ENCODE results near the gene TECPR1.

The TECPR1 gene

DNA sequence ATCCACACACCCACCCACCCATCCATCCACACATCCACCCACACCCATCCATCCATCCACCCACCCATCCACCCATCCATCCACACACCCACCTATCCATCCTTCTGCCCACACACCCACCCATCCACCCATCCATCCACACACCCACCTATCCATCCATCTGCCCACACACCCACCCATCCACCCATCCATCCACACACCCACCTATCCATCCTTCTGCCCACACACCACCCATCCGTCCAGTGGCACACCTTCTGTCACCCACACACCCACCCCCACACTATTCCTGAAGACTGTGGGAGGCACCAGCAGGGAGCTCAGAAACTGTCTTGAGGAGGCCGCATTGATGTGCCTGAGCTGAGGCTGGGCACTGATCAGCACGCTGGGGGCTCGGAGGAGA is 9.1 kb downstream of the TECPR1 start:
- no peak for DNase-seq (ENCODE audit: low spot score)

DNA sequence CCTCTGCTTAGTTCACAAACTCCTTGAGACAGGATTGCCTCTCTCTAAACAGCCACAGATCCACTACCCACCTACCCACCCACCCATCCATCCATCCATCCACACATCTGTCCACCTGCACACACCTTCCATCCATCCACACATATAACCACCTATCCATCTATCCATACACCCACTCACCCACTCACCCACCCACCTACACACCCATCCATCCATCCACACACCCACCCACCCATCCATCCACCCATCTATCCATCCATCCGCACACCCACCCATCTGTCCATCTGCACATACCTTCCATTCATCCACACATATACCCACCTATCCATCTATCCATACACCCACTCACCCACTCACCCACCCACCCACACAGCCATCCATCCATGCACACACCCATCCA is 9.7 kb downstream of the TECPR1 start:
- no peak for DNase-seq (ENCODE audit: low spot score)

DNA sequence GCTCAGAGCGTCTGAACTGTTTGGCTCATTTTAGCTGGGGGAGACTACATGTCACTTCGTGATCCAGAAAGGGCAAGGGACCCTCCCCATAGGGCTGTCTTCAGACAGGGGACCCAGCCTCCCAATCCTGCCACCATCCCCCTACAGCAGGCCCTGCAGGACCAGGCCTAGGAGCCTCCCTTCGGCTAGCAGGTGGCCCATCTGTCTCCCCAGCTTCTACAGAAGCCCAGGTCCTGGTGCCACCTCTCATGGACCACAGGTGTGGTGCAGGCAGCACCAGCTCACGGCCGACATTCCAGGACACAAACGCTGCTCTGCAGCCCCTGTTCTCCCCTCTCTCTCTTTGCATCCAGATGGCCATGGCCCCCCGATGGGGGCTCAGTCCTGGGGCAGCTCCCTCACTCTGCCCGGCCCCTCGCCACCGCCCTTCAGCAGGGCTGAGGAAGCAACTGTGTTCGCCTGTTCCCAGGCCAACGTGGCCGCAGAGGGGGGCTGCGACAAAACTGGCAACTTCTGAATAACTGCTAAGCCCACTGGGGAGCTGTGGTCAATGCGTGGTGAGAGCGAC is 10.3 kb downstream of the TECPR1 start:
- DNase-seq (ENCODE audit: low spot score) = no peak

DNA sequence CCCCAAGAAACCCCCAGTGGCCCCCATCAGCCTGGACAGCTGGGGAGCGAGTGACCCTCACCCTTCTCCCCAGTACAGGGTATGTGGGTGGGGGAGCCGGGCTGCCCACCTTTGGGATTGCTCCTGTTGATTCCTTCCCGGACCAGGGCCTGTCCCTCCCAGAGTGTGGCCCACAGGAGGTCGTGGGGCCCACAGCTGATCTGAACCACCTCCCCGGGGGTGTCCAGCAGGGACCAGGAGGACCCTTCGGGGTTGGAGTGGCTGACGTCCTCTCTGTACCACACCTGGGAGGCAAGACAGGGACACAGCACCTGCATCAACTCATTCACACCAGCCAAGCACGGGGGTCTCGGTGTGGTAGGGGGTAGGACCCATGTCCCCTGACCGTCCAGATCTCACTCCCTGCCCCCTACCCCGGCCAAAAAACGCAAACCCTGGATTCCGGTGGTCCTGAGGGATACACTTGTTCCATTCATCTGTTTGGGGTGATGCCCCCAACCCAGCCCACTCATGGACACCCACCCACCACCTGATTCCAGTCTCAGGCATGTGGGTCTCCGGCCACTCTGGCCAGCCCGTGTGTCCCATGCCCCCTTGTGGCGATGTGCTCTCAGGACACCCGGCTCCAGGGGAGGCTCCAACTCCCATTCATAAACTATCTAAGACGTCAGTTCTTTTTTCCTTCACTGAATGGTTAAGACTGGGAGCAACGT is 10.9 kb downstream of the TECPR1 start:
- DNase-seq (ENCODE audit: low spot score) = no peak

DNA sequence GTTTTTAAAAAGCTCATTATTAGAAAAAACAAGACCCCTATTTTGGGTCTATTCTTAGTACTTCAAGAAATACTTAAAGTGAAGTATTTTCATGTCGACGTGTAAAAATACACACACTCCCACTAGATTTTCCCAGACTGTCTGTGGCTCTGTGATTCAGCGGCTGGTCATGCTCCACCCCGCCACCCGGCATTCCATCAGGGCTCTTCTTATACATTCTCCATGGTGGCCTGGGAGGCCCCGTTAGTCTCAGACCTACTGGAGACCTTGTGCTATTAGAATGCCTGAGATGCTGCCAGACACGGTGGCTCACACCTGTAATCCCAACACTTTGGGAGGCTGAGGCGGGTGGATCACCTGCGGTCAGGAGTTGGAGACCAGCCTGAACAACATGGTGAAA is 13.1 kb downstream of the TECPR1 start:
- DNase-seq (ENCODE audit: low spot score) = no peak

DNA sequence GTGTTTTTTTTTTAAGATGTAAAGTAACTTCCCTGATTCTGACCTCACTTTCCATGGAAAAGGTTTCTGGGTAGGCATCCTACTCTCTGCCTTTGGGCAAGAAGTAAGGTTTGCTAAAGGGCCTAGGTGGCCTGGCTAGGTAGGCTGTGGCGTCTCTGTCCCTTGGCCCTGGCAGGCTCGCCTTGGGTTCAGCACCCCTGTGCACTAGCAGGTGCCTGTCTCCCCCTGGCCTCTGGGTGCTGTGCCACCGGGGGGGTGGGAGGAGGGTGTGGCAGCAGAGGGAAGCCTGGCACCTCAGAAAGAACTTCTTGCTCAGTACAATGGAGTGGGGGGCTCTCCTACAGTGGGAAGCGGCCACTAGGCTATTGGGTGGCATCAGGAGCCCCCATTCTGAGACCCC is 14.0 kb downstream of the TECPR1 start:
- DNase-seq (ENCODE audit: low spot score) = no peak

DNA sequence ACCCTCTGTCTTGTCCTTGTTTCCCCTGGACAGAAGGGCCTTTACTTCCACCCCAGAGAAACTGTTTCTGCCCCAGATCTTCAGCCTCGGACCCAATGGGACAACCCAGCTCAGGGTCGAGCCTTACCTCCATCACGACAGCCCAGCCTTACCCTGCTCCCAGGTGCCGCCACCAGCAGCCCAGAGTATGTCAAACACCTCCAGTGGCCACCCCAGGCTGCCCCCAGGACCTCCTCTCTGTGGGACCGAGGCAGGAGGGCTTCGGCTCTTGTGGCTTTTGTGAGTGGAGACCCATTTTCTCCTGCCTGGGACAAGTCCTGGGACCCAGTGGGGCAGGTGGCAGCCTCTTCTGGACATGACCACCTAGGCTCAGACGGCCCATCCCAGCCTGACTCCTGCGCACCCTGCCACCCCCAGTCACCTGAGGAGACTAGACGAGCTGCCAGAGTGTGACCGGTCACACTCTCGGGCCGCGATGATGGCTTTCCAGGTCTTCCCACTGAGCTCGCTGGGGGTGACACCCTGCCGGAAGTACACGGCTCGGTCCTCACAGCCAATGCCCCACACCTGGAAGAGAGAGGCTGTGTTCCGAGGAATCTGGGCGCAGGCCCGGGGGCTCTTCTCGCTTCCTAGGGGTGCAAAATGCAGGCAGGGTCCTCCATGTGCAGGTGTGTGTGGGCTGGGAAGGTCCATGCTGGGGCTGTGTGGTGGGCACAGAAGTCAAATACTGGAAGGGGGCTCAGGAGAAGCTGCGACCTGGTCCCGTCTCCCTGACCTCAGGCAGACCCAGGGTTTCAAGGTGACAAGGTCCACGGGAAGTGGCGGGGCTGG is 15.5 kb downstream of the TECPR1 start:
- no peak for DNase-seq (ENCODE audit: low spot score)

DNA sequence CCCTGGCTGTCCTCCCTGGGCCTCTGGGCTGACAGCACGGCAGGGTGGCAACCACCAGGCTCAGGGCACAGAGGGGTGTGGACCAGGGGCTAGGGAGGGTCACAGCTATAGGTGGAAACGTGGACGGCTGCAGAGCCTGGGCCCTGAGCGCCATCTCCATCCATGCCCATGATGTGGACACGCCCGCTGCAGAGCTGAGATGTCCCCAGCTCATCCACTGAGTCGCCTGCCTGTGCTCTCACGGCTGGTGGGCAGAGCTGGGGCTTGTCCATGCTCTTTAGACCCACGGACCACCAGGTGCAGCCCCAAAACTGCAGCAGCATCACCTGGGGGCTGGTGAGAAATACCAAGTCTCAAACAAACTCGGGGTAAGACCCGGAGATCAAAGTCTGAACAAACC is 16.1 kb downstream of the TECPR1 start:
- DNase-seq (ENCODE audit: low spot score) = no peak

DNA sequence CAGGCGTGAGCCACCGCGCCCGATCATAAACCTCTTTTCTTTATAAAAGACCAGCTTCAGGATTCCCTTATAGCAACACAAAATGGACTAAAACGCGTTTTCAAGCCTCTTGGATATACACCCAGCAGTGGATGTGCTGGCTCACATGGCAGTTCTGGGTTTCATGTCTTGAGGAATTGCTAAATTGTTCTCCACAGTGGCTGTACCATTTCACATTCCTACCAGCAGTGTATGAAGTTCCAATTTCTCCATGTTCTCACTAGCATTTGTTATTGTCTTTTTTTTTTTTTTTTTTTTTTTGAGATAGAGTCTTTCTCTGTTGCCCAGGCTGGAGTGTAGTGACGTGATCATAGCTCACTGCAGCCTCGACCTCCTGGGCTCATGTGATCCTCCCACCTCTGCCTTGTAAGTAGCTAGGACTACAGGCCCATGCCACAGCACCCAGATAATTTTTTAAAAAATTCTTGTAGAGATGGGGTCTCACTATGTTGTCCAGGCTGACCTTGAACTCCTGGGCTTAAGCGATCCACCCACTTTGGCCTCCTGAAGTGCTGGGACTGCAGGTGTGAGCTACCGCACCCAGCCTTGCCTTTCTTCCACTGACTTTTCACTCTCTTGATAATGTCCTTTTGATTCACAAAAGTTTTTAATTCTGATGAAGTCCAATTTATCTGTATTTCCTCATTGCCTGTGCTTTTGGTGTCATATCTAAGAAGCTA is 17.4 kb downstream of the TECPR1 start:
- no peak for DNase-seq (ENCODE audit: low spot score)

DNA sequence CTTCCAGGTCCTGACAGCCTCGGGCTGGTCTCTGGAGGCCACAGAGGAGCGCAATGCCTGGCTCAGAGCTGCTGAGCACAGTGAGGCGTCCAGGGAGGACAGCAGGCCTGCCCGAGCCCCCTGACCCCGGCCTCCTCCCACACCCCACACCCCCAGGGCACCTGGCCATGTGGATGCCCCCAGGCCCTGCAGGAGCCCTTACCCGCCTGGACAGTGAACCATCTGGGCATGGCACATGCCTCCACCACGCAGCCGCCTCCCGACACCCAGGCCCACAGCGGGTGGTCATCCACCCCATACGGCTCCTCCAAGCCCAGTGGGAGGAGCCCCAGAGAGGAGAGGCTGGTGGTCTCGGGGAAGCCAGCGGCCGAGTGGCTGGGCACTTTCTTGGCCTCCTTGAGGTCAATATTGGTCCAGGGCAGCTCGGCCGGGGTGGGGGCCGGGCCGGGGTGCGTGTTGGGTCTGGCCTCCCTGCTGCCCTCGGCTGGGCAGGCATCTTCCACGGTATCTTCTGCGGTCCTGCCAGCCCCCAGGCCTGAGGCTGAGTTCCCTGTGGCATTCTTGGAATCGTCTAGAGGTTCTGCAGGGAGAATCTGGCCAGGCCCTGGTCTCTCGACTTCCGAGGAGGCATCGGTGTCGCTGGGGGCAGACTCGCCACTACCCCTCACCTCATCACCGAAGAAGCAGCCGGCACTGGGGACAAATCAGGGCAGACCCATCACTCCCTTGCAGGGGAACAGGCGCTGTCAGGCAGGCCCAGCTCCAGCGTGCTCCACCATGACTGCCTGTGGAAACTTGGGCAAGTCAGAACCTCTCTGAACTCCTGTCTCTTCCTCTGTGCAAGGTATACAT is 18.6 kb downstream of the TECPR1 start:
- DNase-seq (ENCODE audit: low spot score) = no peak

DNA sequence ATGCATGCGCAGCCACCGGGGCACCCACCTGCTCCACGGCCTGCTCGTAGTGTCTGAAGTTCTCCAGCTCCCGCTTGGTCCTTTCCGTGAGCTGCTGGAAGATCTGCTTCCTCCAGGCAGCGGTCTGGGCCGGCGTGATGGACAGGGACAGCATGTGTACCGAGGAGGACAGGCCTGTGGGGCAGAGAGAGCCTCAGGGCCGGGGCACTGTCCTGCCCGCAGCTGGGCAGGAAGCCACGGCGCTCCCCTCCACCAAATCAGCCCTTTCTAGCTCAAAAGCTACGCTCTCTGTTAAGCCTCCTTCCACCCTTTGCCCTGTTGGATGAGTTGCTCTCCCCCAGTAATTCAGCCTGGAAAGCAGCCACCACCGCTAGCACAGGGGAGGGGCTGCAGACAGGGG is 19.2 kb downstream of the TECPR1 start:
- DNase-seq (ENCODE audit: low spot score) = no peak

DNA sequence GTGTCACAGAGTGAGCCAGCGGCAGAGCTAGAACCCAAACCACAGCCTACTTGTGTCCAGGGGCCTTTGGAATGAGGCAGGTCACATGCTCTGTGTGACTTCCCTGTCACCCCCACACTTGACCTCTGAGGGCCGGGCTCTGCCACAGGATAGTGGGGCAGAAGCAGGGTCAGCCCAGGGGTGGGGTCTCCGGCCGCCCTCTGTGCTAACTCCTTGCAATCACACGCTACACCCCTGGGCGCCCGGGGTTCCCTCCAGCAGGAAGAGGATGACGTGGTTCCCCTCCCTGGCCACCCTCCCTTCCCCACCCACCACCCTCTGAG is 19.8 kb downstream of the TECPR1 start:
- DNase-seq (ENCODE audit: low spot score) = no peak

DNA sequence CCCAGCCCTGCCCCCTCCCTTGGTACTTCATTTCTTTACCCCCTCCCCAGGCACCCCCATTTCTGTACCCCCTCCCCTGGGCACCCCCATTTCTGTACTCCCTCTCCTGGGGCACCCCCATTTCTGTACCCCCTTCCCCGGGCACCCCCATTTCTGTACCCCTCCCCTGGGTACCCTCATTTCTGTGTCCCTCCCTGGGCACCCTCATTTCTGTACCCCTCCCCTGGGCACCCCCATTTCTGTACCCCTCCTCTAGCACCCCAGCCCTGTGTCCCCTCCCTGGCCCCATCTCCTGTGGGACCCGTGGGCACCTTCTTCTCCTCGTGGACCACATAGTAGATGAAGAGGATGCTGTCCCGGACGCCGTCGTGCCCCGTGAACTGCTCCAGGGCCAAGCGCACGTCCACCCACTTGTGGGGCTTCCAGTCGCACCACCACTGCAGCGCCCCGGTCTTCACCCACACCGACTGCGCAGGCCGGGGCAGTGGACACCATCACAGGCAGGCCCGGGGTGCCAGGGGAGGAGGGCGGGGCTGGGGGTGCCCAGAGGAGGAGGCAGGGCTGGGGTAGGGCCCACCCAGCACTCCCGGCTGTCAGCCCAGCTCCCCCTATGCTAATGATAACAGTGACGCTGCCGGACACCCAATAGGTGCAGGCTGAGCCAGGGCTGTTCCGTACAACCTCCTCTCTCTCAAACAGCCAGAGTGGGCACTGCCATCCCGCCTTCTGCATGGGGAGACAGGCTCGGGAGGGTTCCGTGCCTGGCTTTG is 20.4 kb downstream of the TECPR1 start:
- DNase-seq (ENCODE audit: low spot score) = no peak

DNA sequence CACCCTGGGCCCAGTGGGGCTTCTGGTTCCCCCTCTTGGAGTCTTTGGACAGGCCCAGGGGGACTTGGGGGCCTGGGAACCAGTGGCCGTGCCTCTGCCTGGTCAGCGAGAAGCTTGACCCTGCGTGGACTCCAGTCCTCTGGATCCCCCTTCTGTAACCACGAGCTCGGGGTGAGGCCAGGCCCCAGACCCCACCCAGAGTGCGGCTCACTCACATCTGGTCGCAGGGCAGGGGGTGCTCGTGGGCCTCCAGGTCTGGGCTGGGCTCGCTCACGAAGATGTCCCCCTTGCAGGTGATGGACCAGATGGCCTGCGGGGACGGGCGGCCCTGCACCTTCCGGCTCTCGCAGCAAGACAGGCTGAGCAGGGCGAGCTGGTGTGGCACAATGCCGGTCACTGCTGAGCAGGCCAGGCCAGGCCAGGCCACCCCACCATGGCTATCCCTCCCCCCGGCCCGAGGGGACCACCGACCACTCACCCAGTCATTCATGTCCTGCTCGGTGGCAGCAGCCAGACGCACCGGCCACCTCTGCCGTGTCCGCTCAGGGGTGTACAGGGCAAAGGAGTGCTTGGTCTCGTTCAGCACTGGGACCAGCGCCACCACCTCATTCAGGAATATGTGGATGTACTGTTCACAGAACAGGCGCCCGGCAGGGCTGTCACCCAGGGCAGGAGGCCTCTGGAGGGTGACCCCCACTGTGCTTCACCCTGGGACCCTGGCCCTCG is 21.1 kb downstream of the TECPR1 start:
- no peak for DNase-seq (ENCODE audit: low spot score)

DNA sequence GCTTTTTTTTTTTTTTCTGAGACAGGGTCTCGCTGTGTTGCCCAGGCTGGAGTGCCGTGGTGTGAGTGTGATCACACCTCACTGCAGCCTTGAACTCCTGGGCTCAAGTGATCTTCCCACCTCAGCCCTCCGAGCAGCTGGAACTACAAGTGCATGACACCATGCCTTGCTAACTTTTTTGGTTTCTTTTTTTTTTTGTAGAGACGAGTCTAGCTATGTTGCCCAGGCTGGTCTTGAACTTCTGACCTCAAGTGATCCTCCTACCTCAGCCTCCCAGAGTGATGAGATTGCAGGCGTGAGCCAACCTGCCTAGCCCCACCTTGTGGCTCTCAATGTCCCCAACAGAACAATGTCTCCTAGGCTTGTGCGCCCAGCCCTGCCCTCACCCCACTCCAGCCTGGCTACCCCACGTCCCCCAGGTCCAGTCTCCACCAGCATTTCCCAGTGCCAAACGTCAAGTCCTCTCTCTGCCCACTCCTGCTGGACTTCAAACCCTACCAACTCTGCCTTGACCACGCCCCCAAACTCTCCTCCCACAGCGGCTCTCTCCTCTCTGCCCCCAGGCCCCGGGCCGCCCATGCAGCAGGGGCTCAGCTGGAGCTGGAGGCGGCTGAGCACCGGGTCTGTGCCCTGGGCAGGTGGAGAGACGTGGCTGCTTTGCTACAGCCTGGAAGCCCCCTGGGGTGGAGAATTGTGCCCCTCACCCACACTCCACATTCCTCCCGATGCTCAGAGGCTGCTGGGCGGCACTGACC is 21.9 kb downstream of the TECPR1 start:
- DNase-seq (ENCODE audit: low spot score) = no peak

DNA sequence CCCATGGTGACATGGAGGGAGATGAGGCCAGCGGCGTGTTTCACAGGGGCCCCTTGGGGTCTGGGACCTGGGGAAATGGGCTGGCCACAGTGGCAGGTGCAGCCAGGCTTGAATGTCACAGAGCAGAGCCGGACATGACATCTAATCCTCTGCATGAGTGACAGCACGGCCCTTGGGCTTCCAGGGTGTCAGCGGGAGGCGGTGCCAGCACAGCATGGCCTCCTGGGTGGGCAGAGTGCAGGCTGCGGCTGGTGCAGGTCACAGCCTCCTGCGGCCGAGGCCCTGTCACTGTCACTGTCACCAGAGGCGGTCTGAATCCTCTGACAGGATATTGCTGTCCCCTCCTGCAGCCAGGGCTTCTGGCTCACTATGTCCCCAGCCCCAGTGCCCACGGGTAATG is 22.6 kb downstream of the TECPR1 start:
- no peak for DNase-seq (ENCODE audit: low spot score)

DNA sequence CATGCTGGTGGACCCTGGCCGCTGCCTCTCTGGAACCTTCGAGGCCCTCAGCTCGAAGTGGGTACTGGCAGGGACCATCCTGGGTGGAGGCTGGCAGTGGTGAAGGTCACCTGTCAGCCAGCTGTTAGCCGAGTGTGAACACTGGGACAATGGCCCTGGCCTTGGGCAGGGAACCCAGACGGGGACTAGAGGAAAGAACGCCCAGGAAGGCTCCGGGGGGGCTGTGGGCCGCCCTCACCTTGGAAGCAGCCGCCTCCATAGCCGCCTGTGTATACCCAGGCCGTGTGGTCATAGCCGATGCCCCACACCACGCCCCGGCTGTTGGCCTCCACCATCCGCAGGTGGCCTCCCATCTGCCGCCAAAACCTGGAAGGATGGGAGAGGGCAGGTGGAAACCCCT is 23.2 kb downstream of the TECPR1 start:
- no peak for DNase-seq (ENCODE audit: low spot score)

DNA sequence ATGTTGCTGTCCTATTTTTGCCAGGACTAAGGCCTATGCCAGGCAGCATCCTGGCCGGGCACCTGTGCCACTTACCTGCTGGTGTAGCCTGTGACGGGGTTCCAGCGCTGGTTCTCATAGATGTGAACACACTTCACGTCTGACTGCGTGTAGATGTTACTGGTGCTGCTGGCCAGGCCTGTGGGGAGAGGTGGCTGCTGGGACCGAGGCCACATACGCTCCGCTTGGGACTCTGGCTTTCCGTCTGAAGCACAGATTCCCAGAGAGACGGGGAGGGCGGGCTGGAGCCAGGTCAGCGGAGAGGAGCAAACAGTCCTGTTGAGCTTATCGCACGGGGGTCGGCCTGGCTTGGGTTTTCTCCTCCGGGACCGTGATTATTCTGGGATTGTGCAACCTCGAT is 24.1 kb downstream of the TECPR1 start:
- no peak for DNase-seq (ENCODE audit: low spot score)

DNA sequence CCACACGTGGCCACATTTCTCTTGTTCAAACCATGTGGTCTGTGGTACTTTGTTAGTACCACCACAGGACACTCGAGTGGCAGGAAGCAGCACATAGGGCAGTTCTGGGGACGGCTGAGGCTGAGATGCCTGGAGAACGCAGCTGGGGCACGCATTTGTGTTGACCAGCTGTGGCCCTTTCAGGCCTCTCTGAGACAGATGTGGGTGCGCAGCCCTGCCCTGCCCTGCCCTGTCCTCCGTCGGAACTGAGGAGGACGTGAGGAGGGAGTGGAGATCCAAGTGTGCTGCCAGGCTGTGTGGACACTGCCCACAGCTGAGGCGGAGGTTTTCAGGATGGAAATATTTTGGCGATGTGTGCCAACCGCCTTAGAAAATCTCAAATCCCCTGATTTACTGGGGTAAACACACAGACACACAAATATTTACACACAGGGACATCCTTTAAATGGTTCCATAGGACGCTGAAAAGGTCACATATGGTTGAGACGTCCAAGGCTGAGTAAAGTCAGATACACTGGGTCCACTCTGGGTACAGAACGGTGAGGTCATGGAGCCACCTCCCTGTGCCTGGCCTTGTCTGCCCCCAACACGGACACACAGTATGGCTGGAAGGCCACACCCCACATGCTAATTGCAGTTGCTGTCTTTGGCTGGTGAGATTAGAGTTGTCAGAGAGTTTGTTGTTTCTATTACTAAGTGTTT is 26.0 kb downstream of the TECPR1 start:
- no peak for DNase-seq (ENCODE audit: low spot score)
